ENCODE results near the gene SORCS3.

- TF ChIP-seq, protein P1, sequence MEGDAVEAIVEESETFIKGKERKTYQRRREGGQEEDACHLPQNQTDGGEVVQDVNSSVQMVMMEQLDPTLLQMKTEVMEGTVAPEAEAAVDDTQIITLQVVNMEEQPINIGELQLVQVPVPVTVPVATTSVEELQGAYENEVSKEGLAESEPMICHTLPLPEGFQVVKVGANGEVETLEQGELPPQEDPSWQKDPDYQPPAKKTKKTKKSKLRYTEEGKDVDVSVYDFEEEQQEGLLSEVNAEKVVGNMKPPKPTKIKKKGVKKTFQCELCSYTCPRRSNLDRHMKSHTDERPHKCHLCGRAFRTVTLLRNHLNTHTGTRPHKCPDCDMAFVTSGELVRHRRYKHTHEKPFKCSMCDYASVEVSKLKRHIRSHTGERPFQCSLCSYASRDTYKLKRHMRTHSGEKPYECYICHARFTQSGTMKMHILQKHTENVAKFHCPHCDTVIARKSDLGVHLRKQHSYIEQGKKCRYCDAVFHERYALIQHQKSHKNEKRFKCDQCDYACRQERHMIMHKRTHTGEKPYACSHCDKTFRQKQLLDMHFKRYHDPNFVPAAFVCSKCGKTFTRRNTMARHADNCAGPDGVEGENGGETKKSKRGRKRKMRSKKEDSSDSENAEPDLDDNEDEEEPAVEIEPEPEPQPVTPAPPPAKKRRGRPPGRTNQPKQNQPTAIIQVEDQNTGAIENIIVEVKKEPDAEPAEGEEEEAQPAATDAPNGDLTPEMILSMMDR (IDR thresholded peaks at IDR 0.05), result no peak
- TF ChIP-seq POLR2AphosphoS5 (IDR thresholded peaks at IDR 0.05), result no peak
Observed at GRCh38 chr10:104873161-104873560, 232.1 kb downstream of the SORCS3 start.
